Chondrocyte (in vitro differentiated cells): ENCODE data around the gene ADGRL3. TPM values are rescaled to one million over a fixed set of nuclear protein-coding genes. Genes with fewer than 3 reads are reported as not detected.

Experiments used
- DNase-seq: peaks from one replicate; pipeline ENCODE4 v3.0.0; 2021; ENCODE audit warnings: mixed read lengths, low spot score
- H3K27ac Mint-ChIP-seq: one replicate; pipeline ENCODE4 v1.8.0; 2021; ENCODE audit warnings: mild to moderate bottlenecking, moderate library complexity, mixed read lengths; ENCODE audit not compliant: unreplicated experiment
- H3K27me3 Mint-ChIP-seq: 2 replicates; pipeline ENCODE4 v1.8.0; 2021; ENCODE audit warnings: low read depth, mixed read lengths
- H3K36me3 Mint-ChIP-seq: 2 replicates; pipeline ENCODE4 v1.8.0; 2021; ENCODE audit warnings: low read depth, mixed read lengths
- H3K4me1 Mint-ChIP-seq: 2 replicates; pipeline ENCODE4 v1.8.0; 2021; ENCODE audit warnings: low read depth, mild to moderate bottlenecking, mixed read lengths
- H3K4me3 Mint-ChIP-seq: one replicate; pipeline ENCODE4 v1.8.0; 2021; ENCODE audit warnings: mild to moderate bottlenecking, moderate library complexity, mixed read lengths; ENCODE audit not compliant: unreplicated experiment
- H3K9me3 Mint-ChIP-seq: 2 replicates; pipeline ENCODE4 v1.8.0; 2021; ENCODE audit warnings: low read depth, mixed read lengths
- CTCF ChIP-seq: fragments of 200-600 bp; sonication (generic); IDR thresholded peaks from 2 replicates; pipeline ENCODE4 v1.5.0; 2021; ENCODE audit warnings: antibody characterized with exemption, mild to moderate bottlenecking, moderate library complexity
- total RNA-seq: library from RNA; stranded (reverse); gene quantifications from 3 replicates; pipeline ENCODE4 v1.2.1, GENCODE V29; 2021

Gene ADGRL3
- total RNA-seq, 1 donor from 2014 or later: 11.6 TPM

GRCh38 chr4:61243962-61244361, 43.8 kb downstream of the ADGRL3 start:
- H3K4me3 Mint-ChIP-seq: no peak overlapping the region
- DNase-seq: no peak
- H3K4me1 Mint-ChIP-seq: peaks cover 4% of the 10 kb centered on the region
- no peak overlapping the region for H3K27ac Mint-ChIP-seq
- H3K27me3 Mint-ChIP-seq: no peaks in the 10 kb centered on the region
- no peaks in the 10 kb centered on the region for H3K9me3 Mint-ChIP-seq
- no peaks in the 10 kb centered on the region for H3K36me3 Mint-ChIP-seq
- no peak for TF ChIP-seq CTCF

- Mint-ChIP-seq H3K9me3 (no peaks in the 10 kb centered on the region), H3K27ac (no peak overlapping the region), H3K4me3 (no peak overlapping the region), H3K27me3 (no peaks in the 10 kb centered on the region), H3K36me3 (no peaks in the 10 kb centered on the region), H3K4me1 (peaks cover 4% of the 10 kb centered on the region)
- no peak for DNase-seq
- no peak for TF ChIP-seq CTCF
Observed at GRCh38 chr4:61245069-61245714, 45.1 kb downstream of the ADGRL3 start.

- H3K27ac Mint-ChIP-seq: no peak overlapping the region
- H3K4me3 Mint-ChIP-seq: no peak overlapping the region
- H3K4me1 Mint-ChIP-seq: peaks cover 4% of the 10 kb centered on the region
- H3K27me3 Mint-ChIP-seq: no peaks in the 10 kb centered on the region
- H3K9me3 Mint-ChIP-seq: no peaks in the 10 kb centered on the region
- TF ChIP-seq CTCF: no peak
- DNase-seq: no peak
- H3K36me3 Mint-ChIP-seq: no peaks in the 10 kb centered on the region
Observed at GRCh38 chr4:61246034-61246433, 45.9 kb downstream of the ADGRL3 start.

GRCh38 chr4:61248705-61249104, 48.6 kb downstream of the ADGRL3 start:
- Mint-ChIP-seq H3K27me3 (no peaks in the 10 kb centered on the region), H3K4me3 (no peak overlapping the region)

GRCh38 chr4:61251129-61251528, 51.0 kb downstream of the ADGRL3 start:
- Mint-ChIP-seq H3K27me3 (no peaks in the 10 kb centered on the region), H3K36me3 (no peaks in the 10 kb centered on the region), H3K4me3 (no peak overlapping the region), H3K4me1 (peaks cover under 1% of the 10 kb centered on the region), H3K9me3 (no peaks in the 10 kb centered on the region), H3K27ac (no peak overlapping the region)
- no peak for TF ChIP-seq CTCF
- no peak for DNase-seq

More at GRCh38 chr4:61248705-61249104, 48.6 kb downstream of the ADGRL3 start:
- peaks cover 4% of the 10 kb centered on the region for H3K4me1 Mint-ChIP-seq
- no peak for TF ChIP-seq CTCF
- no peak overlapping the region for H3K27ac Mint-ChIP-seq
- DNase-seq: no peak
- no peaks in the 10 kb centered on the region for H3K36me3 Mint-ChIP-seq
- H3K9me3 Mint-ChIP-seq: no peaks in the 10 kb centered on the region
